GM12874 (cell line): ENCODE measurements around the gene ABCB9.

ENCODE experiments used
- CTCF ChIP-seq: IDR thresholded peaks from 2 replicates; pipeline ENCODE4 v1.5.1; 2011; ENCODE audit warnings: low read depth, mild to moderate bottlenecking, control low read depth, low read length, moderate library complexity; ENCODE audit not compliant: insufficient read depth

Gene ABCB9

GRCh38 chr12:122942637-122943036 is 23.6 kb downstream of the ABCB9 start:
- no peak for TF ChIP-seq CTCF

GRCh38 chr12:122939125-122939524 is 27.1 kb downstream of the ABCB9 start:
- no peak for TF ChIP-seq CTCF

GRCh38 chr12:122937622-122938091 is 28.6 kb downstream of the ABCB9 start:
- no peak for TF ChIP-seq CTCF

- no peak for TF ChIP-seq CTCF
These were observed 30.9 kb downstream of the ABCB9 start for GRCh38 chr12:122935318-122935717.

GRCh38 chr12:122934722-122935121 is 31.5 kb downstream of the ABCB9 start:
- TF ChIP-seq CTCF: no peak

- no peak for TF ChIP-seq CTCF
These were observed 34.1 kb downstream of the ABCB9 start for GRCh38 chr12:122932207-122932606.

GRCh38 chr12:122929812-122930211 is 36.5 kb downstream of the ABCB9 start:
- TF ChIP-seq CTCF: no peak

- no peak for TF ChIP-seq CTCF
These were observed 37.1 kb downstream of the ABCB9 start for GRCh38 chr12:122929148-122929538.
